ENCODE measurements around the gene PDZRN4.
"Not testable (repeated sequence)": the region's sequence is repeated elsewhere in the genome, so short reads cannot be mapped to it uniquely, and the experiment has no call there.

The PDZRN4 gene

GRCh38 chr12:41213648-41214047 is 25.5 kb downstream of the PDZRN4 start:
- DNase-seq (ENCODE audit: low read depth in 2 of 2, low spot score in 1 of 2), result no peak

GRCh38 chr12:41217727-41218126 is 29.6 kb downstream of the PDZRN4 start:
- DNase-seq (ENCODE audit: low read depth in 2 of 2, low spot score in 1 of 2), result no peak

GRCh38 chr12:41220931-41221330 is 32.8 kb downstream of the PDZRN4 start:
- DNase-seq (ENCODE audit: low read depth in 2 of 2, low spot score in 1 of 2), result no peak

GRCh38 chr12:41221491-41221890 is 33.4 kb downstream of the PDZRN4 start:
- DNase-seq (ENCODE audit: low read depth in 2 of 2, low spot score in 1 of 2), result no peak

- no peak for DNase-seq (ENCODE audit: low read depth in 2 of 2, low spot score in 1 of 2)
Observed at GRCh38 chr12:41223600-41223999, 35.5 kb downstream of the PDZRN4 start.

- no peak for DNase-seq (ENCODE audit: low read depth in 2 of 2, low spot score in 1 of 2)
Observed at GRCh38 chr12:41224066-41224465, 35.9 kb downstream of the PDZRN4 start.

GRCh38 chr12:41225179-41225578 is 37.1 kb downstream of the PDZRN4 start:
- DNase-seq (ENCODE audit: low read depth in 2 of 2, low spot score in 1 of 2), result no peak

GRCh38 chr12:41228066-41228820 is 40.1 kb downstream of the PDZRN4 start:
- DNase-seq (ENCODE audit: low read depth in 2 of 2, low spot score in 1 of 2), result no peak

GRCh38 chr12:41230756-41231155 is 42.6 kb downstream of the PDZRN4 start:
- DNase-seq (ENCODE audit: low read depth in 2 of 2, low spot score in 1 of 2), result no peak

- DNase-seq (ENCODE audit: low read depth in 2 of 2, low spot score in 1 of 2), result no peak
Observed at GRCh38 chr12:41234692-41235091, 46.6 kb downstream of the PDZRN4 start.

- DNase-seq (ENCODE audit: low read depth in 2 of 2, low spot score in 1 of 2), result no peak
Observed at GRCh38 chr12:41242603-41243002, 54.5 kb downstream of the PDZRN4 start.

- no peak for DNase-seq (ENCODE audit: low read depth in 2 of 2, low spot score in 1 of 2)
Observed at GRCh38 chr12:41248391-41248790, 60.3 kb downstream of the PDZRN4 start.

- DNase-seq (ENCODE audit: low read depth in 2 of 2, low spot score in 1 of 2), result no peak
Observed at GRCh38 chr12:41250748-41251147, 62.6 kb downstream of the PDZRN4 start.

- no peak for DNase-seq (ENCODE audit: low read depth in 2 of 2, low spot score in 1 of 2)
Observed at GRCh38 chr12:41254004-41254914, 66.1 kb downstream of the PDZRN4 start.

GRCh38 chr12:41263196-41263595 is 75.1 kb downstream of the PDZRN4 start:
- DNase-seq (ENCODE audit: low read depth in 2 of 2, low spot score in 1 of 2), result not testable (repeated sequence)

- no peak for DNase-seq (ENCODE audit: low read depth in 2 of 2, low spot score in 1 of 2)
Observed at GRCh38 chr12:41264281-41264680, 76.2 kb downstream of the PDZRN4 start.

GRCh38 chr12:41269056-41269455 is 80.9 kb downstream of the PDZRN4 start:
- DNase-seq (ENCODE audit: low read depth in 2 of 2, low spot score in 1 of 2), result no peak

- no peak for DNase-seq (ENCODE audit: low read depth in 2 of 2, low spot score in 1 of 2)
Observed at GRCh38 chr12:41271489-41271888, 83.4 kb downstream of the PDZRN4 start.

- DNase-seq (ENCODE audit: low read depth in 2 of 2, low spot score in 1 of 2), result no peak
Observed at GRCh38 chr12:41274643-41275042, 86.5 kb downstream of the PDZRN4 start.

GRCh38 chr12:41277100-41277945 is 89.2 kb downstream of the PDZRN4 start:
- DNase-seq (ENCODE audit: low read depth in 2 of 2, low spot score in 1 of 2), result no peak

- DNase-seq (ENCODE audit: low read depth in 2 of 2, low spot score in 1 of 2), result no peak
Observed at GRCh38 chr12:41277946-41278267, 89.8 kb downstream of the PDZRN4 start.
